Embryonic facial prominence (tissue), 1 donor: Measurements from ENCODE around the gene GPR153.

Experiments
- DNase-seq: peaks from one replicate; pipeline ENCODE4 v3.0.0-alpha.2; 2016; ENCODE audit errors: extremely low spot score

GPR153 gene

DNA sequence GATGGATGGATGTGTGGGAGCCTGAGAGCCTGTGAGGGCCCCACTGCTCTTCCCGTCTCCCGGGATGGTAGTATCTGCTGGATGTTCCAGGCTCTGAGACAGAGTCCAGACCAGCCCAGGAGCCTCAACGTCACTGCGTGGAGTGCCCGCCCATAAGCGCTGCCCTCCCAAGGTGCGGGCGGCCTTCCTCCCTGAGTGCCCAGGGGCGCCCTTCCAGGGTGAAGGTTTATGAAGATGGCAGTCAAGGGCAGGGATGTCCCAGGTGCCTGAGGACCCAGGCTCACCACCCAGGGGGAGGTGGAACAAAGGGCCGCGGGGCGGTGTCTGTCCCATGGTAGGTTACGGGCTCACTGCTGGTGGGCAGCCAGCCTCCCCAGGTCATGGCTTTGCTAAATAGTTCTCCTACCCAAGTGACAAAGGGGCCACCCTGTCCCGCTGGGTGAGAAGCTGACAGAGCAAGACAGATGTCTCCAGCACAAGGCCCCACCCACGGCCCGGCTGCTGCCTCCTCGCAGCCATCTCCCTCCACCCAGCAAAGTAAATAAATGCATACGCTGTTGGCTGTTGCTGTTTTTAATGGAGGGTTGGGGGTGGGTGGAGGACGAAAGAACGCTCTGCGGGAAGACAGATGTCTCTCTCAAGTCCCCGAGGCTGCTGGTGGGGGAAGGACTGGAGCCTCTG lies 9.0 kb upstream of the GPR153 start:
- no peak for DNase-seq

GRCh38 chr1:6269296-6269695 lies 8.4 kb upstream of the GPR153 start:
- no peak for DNase-seq

- DNase-seq: no peak
Measured at GRCh38 chr1:6268415-6268814, 7.5 kb upstream of the GPR153 start.

DNA sequence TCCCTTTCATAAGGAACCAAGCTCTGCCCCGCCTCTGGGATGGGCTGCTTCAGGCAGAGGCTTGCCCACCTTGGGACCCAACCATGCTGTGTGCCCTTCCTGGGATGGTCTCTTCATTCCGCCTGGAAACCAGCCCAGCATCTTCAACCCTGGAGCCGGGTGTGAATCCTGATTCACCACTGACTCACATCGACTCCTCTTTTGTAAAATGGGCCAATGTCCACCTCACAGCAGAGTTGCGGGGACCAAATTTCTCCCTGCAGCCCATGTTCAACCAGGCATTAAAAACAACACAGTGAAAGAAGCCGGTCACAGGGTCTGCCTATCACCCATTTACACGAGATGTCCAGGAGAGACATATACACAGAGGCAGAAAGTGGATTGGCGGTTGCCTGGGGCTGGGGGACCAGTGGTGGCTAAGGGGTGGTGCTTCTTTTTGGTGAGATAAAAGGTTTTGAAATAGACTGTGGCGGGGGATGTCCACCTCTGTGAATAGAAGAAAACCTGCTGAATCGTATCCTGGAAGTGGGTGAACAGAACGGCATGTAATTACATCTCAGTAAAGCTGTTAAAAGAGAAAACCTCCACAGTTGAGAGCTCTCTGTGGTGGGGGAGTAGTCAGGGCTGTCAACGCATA lies 6.9 kb upstream of the GPR153 start:
- no peak for DNase-seq

GRCh38 chr1:6266641-6267040 lies 5.7 kb upstream of the GPR153 start:
- DNase-seq: no peak

DNA sequence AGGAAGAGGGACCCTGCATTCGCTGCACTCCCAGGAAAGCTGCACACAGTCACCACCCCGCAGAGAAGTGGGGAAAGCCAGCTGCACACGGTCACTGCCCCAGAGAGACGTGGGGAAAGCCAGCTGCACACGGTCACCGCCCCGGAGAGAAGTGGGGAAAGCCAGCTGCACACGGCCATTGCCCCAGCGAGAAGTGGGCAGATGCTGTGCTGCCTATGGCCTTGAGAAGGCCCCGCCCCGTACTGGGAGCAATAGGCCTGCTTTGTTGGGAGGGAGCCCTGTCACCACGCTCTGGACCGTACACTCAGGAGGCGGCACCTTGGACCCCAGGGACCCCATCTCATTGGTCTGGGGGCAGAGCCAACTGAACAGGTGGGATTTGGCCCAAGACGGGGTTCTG lies 4.3 kb upstream of the GPR153 start:
- DNase-seq: no peak

GRCh38 chr1:6263716-6264115 lies 2.8 kb upstream of the GPR153 start:
- DNase-seq: no peak

DNA sequence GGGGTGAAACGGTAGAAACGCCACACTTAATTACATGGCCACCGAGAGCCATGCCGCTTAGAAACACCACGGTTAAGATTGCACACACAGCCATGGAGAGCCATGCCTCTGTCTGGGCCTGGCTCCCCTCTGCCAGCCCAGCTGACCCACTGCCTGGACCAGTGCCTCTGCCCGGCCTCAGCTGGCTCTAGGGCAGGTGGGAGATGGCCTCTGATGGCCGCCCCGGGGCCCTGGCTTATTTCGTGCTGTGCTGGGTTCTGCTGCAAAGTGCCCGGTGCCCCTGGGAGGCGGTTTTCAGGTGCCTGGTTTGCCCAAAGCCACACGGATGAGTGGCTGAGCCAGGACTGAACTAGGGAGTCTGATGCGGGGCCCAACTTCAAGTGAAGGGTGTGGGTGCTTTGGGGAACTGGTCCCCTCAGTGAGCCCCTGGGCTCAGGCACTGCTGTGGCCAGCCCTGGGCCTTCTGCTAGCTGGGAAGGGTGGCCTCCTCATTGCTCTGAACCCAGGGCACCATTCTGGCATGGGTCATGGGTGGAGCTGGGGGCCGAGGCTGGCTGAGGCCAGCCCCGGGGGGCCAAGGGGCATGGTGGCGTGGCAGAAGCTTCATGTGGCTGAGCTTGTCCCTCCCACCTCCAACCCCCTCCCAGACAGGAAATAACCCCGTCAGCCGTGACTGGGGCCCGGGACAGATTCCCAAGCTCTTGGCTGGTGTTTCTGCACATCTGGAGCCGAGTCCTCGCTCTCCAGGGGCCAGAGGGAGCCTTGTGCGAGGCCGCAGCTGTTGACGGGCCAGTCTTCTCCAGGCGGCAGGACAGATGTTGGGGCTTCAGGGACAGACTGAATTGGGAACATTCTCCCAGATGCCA lies 1.9 kb upstream of the GPR153 start:
- DNase-seq: no peak

- no peak for DNase-seq
Measured at GRCh38 chr1:6261615-6261995, 707 bp upstream of the GPR153 start.

DNA sequence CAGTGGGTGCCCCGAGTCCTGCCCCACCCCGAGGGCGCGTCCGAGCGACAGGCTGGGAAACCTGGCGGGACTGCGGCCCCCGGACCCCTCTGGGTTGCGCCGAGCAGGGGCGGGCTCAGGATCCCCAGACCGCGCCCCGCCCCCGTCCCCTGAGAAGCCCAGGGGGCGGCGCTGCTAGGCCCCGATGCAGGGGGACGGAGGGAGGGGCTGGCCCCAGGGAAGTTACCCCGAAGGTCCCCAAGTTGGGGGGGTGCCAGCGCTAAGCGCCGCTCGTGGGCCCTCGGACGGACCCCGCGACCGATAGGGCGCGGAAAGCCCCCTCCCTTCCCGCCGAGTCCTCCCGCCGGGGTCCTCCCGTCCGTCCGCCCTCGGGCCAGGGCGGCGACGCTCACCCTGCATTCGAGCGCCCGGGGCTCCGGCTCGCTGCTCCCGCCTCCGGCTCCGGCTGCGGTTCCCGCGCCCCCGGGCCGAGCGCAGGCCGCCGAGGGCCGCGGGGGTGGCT lies 414 bp downstream of the GPR153 start:
- DNase-seq: no peak

GRCh38 chr1:6259491-6260362 lies 1.2 kb downstream of the GPR153 start:
- no peak for DNase-seq

GRCh38 chr1:6258675-6259074 lies 2.2 kb downstream of the GPR153 start:
- no peak for DNase-seq

- DNase-seq: no peak
Measured at GRCh38 chr1:6257541-6258069, 3.3 kb downstream of the GPR153 start.

DNA sequence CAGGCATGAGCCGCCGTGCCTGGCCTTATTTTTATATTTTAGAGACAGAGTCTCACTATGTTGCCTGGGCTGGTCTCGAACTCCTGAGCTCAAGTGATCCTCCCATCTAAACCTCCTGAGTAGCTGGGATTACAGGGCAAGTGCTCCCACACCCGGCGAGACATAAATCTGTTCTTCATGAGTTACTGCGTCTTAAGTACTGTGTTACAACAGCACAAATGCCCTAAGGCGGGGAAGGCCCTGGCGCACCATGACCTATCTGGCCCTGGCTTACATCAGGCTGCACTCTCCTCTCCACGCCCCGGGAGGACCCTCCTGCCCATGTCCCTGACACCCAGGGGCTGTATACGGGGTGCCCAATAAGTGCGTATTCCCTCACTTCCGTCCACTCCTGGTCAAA lies 4.3 kb downstream of the GPR153 start:
- no peak for DNase-seq

DNA sequence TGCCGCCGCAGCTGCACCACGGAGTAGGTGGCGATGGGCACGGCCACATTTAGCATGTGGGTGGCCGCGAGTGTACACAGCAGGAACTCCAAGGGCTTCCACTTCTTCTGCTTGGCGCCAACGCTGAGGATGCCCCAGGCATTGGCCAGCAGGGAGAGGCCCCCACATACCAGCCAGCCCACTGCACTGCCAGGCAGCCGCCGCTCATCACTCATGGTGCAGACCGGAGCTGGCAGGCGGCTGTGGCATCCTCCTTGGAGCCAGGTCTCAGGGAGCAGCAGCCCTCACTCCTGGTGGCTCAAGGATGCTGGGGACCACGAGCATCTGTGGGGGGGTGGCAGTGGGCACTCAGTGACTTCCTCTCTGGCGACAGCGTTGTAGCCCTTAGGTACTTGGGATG lies 6.2 kb downstream of the GPR153 start:
- no peak for DNase-seq

- no peak for DNase-seq
Measured at GRCh38 chr1:6253380-6253779, 7.5 kb downstream of the GPR153 start.

DNA sequence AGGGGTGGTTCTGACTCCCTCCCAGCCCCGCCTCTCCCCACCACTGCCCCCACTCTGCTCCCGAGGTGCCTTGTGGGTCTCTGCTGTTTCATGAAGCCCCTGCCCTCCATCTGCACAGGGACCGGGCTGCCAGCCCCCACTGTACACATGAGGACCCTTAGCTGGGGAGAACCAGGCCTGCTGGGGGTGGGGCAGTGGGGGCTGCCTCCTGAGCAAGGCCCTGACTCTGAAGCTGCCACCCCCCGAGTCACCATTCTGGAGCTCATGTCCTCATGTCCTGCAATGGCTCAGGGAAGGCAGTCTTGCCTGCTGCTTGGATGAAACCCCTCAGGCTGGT lies 8.6 kb downstream of the GPR153 start:
- DNase-seq: no peak

- DNase-seq: no peak
Measured at GRCh38 chr1:6251681-6252373, 9.1 kb downstream of the GPR153 start.

- no peak for DNase-seq
Measured at GRCh38 chr1:6251233-6251632, 9.7 kb downstream of the GPR153 start.

DNA sequence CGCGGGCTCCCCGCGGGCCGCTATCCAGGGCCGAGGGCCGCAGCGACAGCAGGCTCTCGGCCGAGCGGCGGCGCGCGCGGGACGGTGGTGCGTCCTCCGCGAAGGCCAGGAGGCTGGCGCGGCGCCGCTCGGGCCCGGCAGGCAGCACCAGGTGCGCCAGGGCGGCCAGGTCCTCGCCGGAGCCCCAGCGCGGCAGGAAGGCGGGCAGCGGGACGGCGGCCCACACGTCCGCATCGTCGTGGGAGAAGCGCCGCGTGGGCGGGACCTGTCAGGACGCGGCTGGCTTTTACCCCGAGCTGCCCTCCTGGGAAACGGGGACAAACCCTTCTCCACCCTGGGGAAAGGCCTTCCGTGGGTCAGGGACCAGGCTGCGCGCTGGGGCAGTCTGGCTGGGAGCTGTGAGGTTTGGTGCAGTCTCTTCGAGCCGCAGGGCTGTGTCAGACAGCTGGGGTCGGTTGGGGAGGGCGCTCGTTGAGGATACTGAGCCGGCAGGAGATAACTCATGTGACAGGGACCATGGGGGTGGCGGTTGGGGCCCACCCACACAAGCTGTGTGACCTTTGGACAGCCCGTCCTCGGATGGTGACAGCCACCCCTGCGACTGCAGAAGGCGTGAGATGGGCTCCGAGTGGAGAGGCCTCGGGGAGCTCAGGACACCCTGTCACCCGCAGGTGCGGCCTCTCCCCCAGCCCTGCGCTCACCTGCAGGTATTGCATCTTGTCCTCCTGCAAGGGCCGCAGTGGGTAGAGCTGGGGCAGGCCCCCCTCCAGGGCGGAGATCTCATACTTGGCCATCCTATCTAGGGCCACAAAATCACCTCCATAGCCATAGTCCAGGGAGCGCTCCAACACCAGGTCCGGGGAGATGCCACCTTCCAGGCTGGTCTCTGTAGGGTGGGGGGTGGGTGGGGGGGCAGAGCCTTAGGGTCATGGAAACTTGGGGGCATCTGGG lies 10.9 kb downstream of the GPR153 start:
- no peak for DNase-seq
